Transverse colon (tissue), 4 donors: ENCODE data around the gene DRD2. TPM values are rescaled to one million over a fixed set of nuclear protein-coding genes. Genes with fewer than 3 reads are reported as not detected.

Experiments used
- DNase-seq: peaks from one replicate; pipeline ENCODE4 v3.0.0-alpha.2; 2019
- H3K27ac ChIP-seq, 4 donors: fragments of 200-600 bp; sonication (generic); 2 replicates each; pipeline ENCODE4 v1.5.1; 2016 to 2018; ENCODE audit warnings: inconsistent platforms in 4 of 4
- H3K27me3 ChIP-seq: fragments of 200-600 bp; sonication (generic); 2 replicates; pipeline ENCODE4 v1.5.1; 2017; ENCODE audit warnings: inconsistent platforms
- H3K36me3 ChIP-seq, 4 donors: fragments of 200-600 bp; sonication (generic); 2 replicates each; pipeline ENCODE4 v1.5.1; 2017 to 2019; ENCODE audit warnings: inconsistent platforms in 4 of 4
- H3K4me1 ChIP-seq, 4 donors: fragments of 200-600 bp; sonication (generic); 2 replicates each; pipeline ENCODE4 v1.5.1; 2017 to 2020; ENCODE audit warnings: inconsistent platforms in 4 of 4
- H3K4me3 ChIP-seq, 4 donors: fragments of 200-600 bp; sonication (generic); 1 replicate in 1 of 4; 2 replicates in 3 of 4; pipeline versions ENCODE4 v1.5.1 to v1.6.1; 2017 to 2019; ENCODE audit warnings: inconsistent platforms in 4 of 4
- H3K9me3 ChIP-seq, 2 donors: fragments of 200-600 bp; sonication (generic); 2 replicates each; pipeline ENCODE4 v1.5.1; 2017 to 2019; ENCODE audit warnings: inconsistent platforms in 2 of 2
- CTCF ChIP-seq, 5 experiments: fragments of 200-600 bp in 3 of 5; fragments of 450-650 bp in 2 of 5; sonication (generic) in 3 of 5; IDR thresholded peaks; 1 replicate in 2 of 5; 2 replicates in 3 of 5; pipeline ENCODE4 v1.5.1; 2016 to 2017; ENCODE audit warnings: antibody characterized with exemption in 5 of 5, inconsistent platforms in 3 of 5, mild to moderate bottlenecking in 2 of 5, moderate library complexity in 1 of 5
- EP300 ChIP-seq: sonication (generic); formaldehyde crosslinking; IDR thresholded peaks from one replicate; pipeline ENCODE4 v1.6.1; 2017; ENCODE audit warnings: antibody characterized with exemption, low read depth
- POLR2A ChIP-seq: fragments of 450-650 bp; IDR thresholded peaks from one replicate; pipeline ENCODE4 v1.6.1; 2016; ENCODE audit warnings: antibody characterized with exemption, mild to moderate bottlenecking, moderate library complexity
- POLR2AphosphoS5 ChIP-seq, 3 donors: sonication (generic); formaldehyde crosslinking; IDR thresholded peaks; one replicate each; pipeline ENCODE4 v1.6.1; 2016; ENCODE audit warnings: antibody characterized with exemption in 3 of 3
- WGBS, 2 donors: methylation state at CpG; one replicate each; pipeline ENCODE4 v1.1.5; 2018; ENCODE audit warnings: low coverage in 1 of 2; 5-methylcytosine and 5-hydroxymethylcytosine counted together
- in situ Hi-C, 4 donors: fragments of 200-750 bp; cut with MboI; loops; one replicate each; pipeline versions ENCODE4 v1.15.0 to v1.15.1; 2017; ENCODE audit warnings: low sequenced_read_pairs in 3 of 4, low pct_ligation_motif_present in 1 of 4, low pct_unique_long_range_greater_than_20kb in 1 of 4
- intact Hi-C: fragments of 100-400 bp; cut with DNase I; formaldehyde crosslinking; loops from one replicate; pipeline ENCODE4 v1.15.1; 2023; ENCODE audit warnings: low total_unique reads
- total RNA-seq, 4 donors: library from RNA; depleted of rRNA; stranded (reverse); fragments of >200 nt; gene quantifications; one replicate each; pipeline ENCODE4 v1.1.0, GENCODE V29; 2016

The DRD2 gene
- total RNA-seq, 4 donors from 2014 or later: 0.16 to 0.40 TPM; not detected in 2

GRCh38 chr11:113494021-113494420, 18.8 kb upstream of the DRD2 start:
- 70 to 73% methylated on average over 3 to 6 of the region's 6 CpGs for WGBS, 2 donors
- in situ Hi-C loops: no loop called here
- intact Hi-C loops: no loop called here

DNA sequence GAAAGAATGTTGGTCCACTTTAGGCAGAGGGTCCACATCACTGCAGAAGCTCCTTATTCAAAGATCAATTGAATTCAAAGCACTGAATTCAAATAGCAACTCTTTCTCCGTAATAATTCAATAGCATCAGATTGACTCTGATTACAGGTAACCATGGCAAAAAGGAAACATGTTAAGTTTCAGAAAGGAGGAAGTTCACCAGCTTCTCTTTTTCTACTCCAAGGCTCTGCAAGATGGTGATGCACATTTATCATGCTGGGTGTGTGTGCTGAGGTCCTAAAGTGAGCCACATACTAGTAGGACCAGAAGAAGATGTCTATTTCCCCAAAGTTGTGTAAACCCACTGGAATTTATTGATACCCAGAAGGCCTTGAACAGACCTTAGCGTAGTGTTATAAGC, 18.0 kb upstream of the DRD2 start:
- no peaks in the 10 kb centered on the region for H3K36me3 ChIP-seq
- in situ Hi-C loops (no loop called here), intact Hi-C loops (no loop called here)
- DNase-seq: no peak
- no peaks in the 10 kb centered on the region for H3K27me3 ChIP-seq
- TF ChIP-seq POLR2A (no peak), EP300 (no peak), POLR2AphosphoS5 (IDR thresholded peaks at IDR 0.05) (no peak), CTCF (IDR thresholded peaks at IDR 0.05) (no peak)
- no peaks in the 10 kb centered on the region for H3K4me1 ChIP-seq
- H3K4me3 ChIP-seq: no peak overlapping the region
- no peak overlapping the region for H3K27ac ChIP-seq
- 46 to 88% methylated on average over 1 to 2 of the region's 2 CpGs for WGBS, 2 donors
- no peaks in the 10 kb centered on the region for H3K9me3 ChIP-seq

More at GRCh38 chr11:113494021-113494420, 18.8 kb upstream of the DRD2 start:
- H3K9me3 ChIP-seq: no peaks in the 10 kb centered on the region
- H3K4me3 ChIP-seq: no peak overlapping the region
- H3K4me1 ChIP-seq: no peaks in the 10 kb centered on the region
- DNase-seq: no peak
- no peak overlapping the region for H3K27ac ChIP-seq
- TF ChIP-seq EP300: no peak
- TF ChIP-seq POLR2AphosphoS5 (IDR thresholded peaks at IDR 0.05): no peak
- no peak for TF ChIP-seq POLR2A
- TF ChIP-seq CTCF (IDR thresholded peaks at IDR 0.05): no peak
- H3K36me3 ChIP-seq: no peaks in the 10 kb centered on the region
- H3K27me3 ChIP-seq: no peaks in the 10 kb centered on the region

GRCh38 chr11:113488931-113489351, 13.7 kb upstream of the DRD2 start:
- Histone ChIP-seq H3K36me3 (no peaks in the 10 kb centered on the region), H3K27me3 (no peaks in the 10 kb centered on the region), H3K4me3 (no peak overlapping the region), H3K9me3 (no peaks in the 10 kb centered on the region), H3K27ac (no peak overlapping the region), H3K4me1 (no peaks in the 10 kb centered on the region)
- DNase-seq: no peak
- in situ Hi-C loops: no loop called here
- TF ChIP-seq EP300: no peak
- no peak for TF ChIP-seq CTCF (IDR thresholded peaks at IDR 0.05)
- TF ChIP-seq POLR2AphosphoS5 (IDR thresholded peaks at IDR 0.05): no peak
- TF ChIP-seq POLR2A: no peak
- intact Hi-C loops: no loop called here

GRCh38 chr11:113487622-113488021, 12.4 kb upstream of the DRD2 start:
- H3K9me3 ChIP-seq: no peaks in the 10 kb centered on the region
- DNase-seq: no peak
- no peak overlapping the region for H3K27ac ChIP-seq
- H3K27me3 ChIP-seq: no peaks in the 10 kb centered on the region
- H3K4me1 ChIP-seq: no peaks in the 10 kb centered on the region
- intact Hi-C loops: no loop called here
- H3K36me3 ChIP-seq: no peaks in the 10 kb centered on the region
- TF ChIP-seq CTCF (IDR thresholded peaks at IDR 0.05) (no peak), EP300 (no peak), POLR2A (no peak), POLR2AphosphoS5 (IDR thresholded peaks at IDR 0.05) (no peak)
- H3K4me3 ChIP-seq: no peak overlapping the region
- 69 to 94% methylated on average over 3 to 4 of the region's 4 CpGs for WGBS, 2 donors
- in situ Hi-C loops: no loop called here
